T-helper 2 cell treated with Interferon-gamma antibody and Interleukin-4, amounts not matched to agents 100 ng/mL and 5 ng/mL, for 36 hours (primary cell): ENCODE measurements around the gene EFNA3. TPM values are rescaled to one million over a fixed set of nuclear protein-coding genes. Genes with fewer than 3 reads are reported as not detected.

ENCODE experiments used
- intact Hi-C: fragments of 100-400 bp; cut with micrococcal nuclease; formaldehyde crosslinking; loops from one replicate; pipeline ENCODE4 v1.15.1; 2023
- total RNA-seq: library from RNA; stranded (reverse); gene quantifications from 2 replicates; pipeline ENCODE4 v1.2.3, GENCODE V29; 2022

Gene EFNA3
- total RNA-seq, 1 donor from 2014 or later, result 2.4 TPM

DNA sequence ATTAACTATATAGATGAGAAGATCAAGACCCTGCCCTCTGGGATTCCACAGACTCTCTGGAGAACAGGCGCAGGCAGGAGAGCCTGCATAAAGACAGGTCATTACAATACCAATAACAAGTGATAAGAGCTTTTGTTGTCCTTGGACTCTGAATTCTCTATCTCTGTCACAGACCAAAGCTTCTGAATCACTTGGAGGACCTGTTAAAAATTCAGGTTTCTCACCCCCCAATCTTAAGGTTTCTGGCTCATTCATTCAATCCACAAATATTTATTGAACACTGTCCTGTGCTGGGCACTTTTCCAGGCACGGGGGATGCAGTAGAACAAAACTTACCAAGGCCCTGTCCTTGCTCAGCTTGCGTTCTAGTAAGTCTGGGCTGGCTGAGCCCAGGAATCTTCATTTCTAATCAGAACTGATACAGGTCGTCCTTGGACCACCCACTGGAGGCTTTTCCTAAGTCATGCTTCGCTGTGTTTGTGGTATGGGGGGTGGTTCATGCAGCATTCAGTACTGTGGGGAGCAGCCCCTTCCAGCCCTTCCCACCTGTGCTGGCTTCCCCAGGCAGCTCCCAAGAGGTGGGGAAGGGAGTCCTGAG is 13.7 kb upstream of the EFNA3 start:
- intact Hi-C loops, result loop anchor here (5.0 to 10.0 kb wide), 3 partner anchors 108 to 400 kb away; partner anchors contain the start of genes PBXIP1 and PMVK

DNA sequence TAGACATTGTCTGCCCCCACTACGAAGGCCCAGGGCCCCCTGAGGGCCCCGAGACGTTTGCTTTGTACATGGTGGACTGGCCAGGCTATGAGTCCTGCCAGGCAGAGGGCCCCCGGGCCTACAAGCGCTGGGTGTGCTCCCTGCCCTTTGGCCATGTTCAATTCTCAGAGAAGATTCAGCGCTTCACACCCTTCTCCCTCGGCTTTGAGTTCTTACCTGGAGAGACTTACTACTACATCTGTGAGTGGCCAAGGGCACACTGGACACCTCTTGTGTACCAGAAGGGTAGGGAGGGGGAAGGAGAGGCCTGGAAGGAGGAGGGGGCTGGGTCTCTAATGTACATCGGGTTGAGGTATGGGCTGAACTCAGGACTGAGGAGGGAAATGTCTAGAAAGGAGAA is 11.9 kb upstream of the EFNA3 start:
- intact Hi-C loops, result loop anchor here (10.0 kb wide), 1 partner anchor 402 kb away; no protein-coding TSS in a partner anchor

DNA sequence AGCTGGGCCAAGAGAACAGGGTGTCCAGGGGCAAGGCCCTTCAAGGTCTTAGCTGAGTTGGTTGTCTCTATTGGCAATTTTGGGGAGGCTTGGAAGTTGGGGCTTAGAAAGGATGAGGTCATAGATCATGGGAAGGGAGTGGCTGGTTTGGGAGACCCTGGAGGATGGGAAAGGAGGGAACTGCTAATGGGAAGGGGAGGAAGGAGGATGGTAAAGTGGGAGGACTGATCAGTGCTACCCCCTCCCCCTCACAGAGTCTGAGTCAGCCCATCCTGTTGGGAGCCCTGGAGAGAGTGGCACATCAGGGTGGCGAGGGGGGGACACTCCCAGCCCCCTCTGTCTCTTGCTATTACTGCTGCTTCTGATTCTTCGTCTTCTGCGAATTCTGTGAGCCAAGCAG is 10.0 kb upstream of the EFNA3 start:
- intact Hi-C loops, result loop anchor here (10.0 kb wide), 1 partner anchor 404 kb away; no protein-coding TSS in a partner anchor

DNA sequence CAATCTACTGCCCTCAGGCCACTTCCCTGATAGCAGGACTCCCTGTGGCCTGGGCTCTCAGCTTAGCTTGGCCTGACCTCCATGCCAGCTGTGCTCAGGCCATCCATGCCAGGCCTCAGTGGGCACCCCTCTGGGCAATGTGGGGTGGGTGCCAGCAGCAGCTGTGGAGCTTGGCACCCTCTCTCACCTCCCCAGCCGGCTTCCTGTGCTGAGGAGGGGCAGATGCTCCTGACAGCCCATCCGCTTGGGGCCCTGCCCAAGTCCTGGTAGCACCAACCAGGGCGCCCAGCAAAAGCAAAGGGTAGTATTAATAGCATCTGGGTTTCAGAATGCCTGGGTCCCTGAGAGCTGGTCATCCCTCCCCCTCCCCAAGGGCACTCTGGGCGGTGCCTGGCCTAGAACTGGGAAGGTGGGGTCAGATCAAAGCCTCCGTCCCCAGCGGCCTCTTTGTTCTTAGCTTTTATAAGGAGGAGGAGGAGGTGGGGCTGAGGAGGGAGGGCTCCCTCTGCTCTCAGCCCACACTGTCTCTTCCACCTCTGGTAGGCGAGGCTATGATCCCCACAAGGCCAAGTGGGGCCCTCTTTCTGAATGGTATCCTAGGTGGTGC is 9.0 kb upstream of the EFNA3 start:
- intact Hi-C loops, result loop anchor here (10.0 kb wide), 1 partner anchor 405 kb away; no protein-coding TSS in a partner anchor

DNA sequence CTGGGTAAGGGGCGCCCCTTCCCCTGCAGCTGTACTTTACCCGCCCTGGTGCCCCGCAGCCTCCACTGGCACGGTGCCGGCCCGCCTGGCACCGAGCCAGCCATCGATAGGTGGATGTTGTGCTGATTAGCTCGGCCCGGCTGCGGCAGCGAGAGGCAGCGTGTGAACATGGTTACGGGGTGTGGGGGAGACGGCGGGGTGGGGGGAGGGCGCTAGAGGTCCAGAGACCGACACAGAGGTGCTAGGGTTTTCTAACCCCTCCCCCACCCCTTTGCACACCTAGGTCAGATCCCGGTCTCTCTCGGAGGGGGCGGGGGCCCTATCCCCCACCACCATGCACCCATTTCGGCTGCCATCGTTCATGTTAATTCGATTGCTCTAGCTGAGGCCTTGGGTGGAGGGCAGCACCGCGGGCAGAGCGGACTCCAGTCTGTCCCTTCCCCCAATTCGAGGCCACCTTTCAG is 8.4 kb upstream of the EFNA3 start:
- intact Hi-C loops, result no loop called here

DNA sequence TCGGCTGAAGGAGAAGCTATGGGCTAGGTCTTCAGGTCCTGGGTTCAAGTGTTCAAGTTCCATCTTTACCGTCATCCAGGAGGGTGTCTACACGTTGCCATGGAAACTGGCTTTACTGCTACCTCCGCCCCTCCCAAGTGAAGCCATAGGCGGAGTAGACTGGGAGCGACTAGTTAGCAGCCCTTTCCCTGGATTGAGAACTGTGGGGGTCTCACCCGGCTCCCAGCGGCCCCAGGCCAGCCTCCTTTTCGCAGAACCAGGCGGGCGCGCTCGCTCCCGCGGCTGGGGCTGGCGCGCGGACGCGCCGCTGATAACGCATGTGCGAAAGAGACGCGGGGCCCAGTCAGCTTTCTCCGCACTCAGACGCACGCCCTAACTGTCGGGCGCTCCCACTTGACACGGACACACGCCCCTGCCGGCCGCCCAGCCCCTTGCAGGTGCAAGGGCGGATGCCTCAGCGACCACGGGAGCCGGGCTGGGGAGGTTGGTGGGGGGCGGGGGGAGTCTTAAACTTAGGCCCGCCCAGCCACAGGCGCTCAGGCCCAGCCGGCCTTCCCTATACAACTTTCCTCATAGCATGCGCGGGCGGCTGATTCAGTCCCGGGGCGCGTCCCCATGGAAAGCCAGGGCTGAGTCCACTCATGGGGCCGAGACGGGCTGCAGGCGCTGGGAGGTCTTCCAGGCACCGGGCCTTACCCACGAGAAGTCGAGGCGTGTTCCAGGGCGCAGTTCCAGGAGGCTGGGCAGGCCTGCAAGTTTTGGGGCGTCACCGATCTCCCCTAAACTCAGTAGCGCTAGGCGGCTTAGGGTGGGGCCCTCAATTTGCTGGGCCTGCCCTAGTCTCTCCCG is 7.7 kb upstream of the EFNA3 start:
- intact Hi-C loops, result no loop called here

DNA sequence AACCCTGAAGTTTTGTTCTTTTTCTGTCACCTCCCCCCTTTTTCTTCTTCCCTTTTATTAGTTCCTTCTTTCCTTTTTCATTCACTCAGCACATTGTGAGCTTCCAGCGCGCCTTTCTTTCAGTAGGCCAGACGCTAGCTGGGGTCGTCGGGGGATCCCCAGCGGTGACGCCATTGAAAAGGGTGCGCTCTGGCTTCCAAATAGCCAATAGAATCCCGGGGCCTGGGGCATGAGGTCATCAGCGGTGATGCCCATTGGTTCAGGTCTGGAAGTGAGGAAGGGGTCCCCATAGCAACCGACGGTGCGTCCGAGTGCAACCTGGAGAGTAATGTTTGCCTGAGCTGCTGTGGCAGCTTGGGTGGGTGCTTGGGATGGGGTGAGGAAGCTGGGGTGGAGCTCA is 6.9 kb upstream of the EFNA3 start:
- intact Hi-C loops, result no loop called here

DNA sequence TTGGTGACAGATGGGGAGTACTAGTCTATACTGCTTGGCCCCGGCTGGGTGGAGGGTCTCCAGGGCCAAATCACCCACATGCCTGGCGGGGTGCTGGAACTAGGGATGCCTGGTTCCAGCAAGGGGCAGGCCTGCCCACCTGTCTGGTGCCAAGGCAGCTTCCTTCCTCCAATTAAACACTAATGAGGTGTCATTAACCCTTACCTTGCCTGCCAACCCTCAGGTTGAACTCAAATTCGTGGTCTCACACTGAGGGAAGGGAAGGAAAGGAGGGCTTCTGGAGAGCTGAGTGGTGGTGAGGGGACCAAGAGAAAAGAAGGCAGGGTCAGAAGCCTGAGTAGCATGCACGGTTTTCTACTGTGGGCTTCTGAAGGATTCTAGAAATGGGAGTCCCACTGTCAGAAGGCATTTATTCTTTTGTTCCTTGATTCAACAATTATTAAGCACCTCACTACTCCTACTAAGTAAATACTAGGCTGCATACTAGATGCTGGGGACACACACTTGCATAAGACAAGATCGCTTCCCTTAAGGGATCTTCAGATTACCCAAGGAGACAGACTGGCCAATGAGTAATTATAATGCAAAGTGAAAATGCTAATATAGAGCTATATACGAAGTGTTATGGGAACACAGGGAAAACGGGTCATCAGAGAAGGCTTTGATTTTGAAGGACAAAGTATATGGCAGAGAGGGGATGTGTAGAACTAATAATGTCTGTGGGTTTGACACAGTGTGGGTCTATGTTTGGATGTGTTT is 5.9 kb upstream of the EFNA3 start:
- intact Hi-C loops, result no loop called here

DNA sequence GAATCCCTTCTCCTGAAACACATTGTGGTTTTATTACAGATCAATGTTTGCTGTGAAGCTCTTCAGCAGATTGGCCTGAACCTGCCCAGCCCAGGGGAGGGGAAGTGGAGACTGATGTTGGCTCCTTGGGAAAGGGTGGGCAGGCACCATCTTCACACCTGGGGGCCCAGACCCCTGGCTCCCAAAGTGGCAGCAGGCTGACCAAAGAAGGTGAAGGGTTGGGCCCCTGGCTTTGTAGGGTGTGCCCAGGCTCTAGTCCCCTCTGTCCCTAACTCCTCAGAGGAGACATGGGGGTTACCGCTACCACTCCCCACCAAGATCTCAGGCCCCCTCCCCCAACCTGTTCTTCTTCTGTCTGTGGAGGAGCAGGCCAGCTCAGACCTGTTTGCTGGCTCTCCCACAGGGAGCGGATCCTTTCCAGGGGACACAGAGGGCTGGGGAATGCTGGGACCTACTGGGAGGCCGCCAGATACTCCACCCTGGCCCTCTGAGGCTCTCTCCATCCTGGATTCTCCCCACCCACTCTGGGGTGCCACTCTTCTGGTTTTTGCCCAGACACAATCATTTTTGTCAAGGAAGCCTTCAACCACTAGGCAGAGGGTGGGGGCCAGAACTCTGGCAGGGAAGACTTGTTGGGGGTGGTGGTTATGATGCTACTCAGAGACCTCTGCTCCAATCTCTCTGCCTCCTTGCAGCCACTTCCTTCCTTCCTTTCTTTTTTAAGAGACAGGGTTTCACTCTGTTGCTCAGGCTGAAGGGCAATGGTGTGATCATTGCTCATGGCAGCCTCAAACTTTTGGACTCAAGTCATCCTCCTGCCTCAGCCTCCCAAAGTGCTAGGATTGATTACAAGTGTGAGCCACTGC is 5.0 kb upstream of the EFNA3 start:
- intact Hi-C loops, result no loop called here

DNA sequence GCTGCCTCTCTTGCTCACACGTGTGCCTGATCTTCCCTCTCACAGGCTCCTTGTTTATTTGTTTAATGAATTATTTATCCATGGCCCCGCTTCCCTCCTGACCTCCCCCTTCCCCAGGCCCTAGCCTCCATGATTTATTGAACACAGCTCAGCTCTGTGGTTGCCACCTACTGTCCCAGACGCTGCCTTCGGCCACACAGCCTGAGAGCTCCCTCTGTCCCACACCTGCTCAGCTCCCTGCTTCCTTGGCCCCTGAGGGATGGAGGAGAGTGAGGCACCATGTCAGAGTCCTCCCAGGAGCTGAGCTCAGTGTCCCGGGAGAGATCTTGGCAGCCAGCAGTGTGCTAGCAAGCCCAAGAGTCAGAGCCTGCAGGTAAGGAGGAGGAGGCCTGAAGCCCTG is 3.1 kb upstream of the EFNA3 start:
- intact Hi-C loops, result no loop called here

DNA sequence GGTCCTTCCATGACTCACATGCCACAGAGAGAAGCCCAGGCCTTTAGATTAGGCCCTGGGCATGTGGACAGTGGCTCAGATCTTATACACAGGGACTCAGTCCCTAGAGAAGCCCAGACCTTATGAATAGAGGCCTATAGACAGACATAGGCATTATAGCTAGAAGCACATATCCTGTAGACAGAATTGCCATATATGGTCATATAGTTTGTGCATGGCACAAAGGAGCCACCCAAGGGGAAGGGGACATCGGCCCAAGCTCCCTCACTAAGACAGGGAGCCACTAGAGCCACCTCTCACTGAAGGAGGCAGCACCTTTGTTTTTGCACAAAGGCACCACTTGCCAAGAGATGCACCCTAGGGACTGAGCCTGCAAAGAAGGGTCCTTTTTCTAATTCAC is 2.3 kb upstream of the EFNA3 start:
- intact Hi-C loops, result no loop called here

DNA sequence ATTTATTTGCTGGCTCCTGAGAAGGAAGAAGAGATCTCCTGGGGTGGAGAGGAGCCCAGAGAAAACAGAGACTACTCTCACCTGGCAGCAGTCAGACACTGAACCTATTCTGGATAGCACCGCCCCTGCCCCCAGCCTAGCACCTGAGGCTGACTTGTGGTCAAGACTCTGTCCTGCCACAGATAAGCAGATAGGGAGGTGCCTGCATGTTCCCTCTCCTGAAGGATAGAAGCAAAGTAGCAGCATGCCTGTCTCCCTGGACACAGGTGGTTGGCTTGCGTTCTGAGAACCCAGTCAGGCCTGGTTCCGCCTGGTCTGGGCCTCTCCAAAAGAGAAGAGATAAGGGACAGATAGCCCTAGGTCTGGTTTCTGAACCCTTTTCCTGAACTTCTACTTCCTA is 1.3 kb upstream of the EFNA3 start:
- intact Hi-C loops, result no loop called here

DNA sequence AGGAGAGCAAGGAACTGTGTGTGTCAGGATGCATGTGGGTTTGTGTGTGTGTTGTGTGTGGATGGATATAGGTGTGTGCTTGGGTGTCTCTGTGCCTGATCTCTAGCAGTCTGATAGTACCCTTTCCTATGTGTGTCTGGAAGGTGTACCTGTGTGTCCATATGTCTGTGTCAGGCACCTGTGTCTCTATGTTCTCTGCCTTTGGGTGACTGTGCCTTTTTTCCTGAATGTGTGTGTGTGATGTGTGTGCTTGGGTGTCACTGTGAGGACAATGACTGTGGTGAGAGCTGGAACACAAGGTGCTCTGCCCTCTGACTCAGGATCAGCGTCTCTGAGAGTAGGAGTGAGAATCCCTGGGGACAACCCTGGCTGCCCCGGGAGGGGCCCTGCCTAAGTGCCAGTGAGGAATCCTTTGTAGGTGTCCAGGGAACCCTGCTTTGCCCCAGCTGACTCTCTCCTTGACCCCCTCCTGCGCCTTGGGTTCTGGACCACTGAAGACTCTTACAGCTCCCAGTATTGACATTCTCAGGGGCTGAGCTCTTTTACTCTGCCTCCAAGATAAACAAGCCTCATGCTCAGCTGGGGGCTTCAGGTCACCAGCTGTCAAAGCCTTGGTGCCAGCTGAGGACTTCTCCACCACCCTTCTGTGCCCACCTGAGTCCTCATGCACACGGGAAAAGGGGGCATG is 735 bp upstream of the EFNA3 start:
- intact Hi-C loops, result no loop called here

DNA sequence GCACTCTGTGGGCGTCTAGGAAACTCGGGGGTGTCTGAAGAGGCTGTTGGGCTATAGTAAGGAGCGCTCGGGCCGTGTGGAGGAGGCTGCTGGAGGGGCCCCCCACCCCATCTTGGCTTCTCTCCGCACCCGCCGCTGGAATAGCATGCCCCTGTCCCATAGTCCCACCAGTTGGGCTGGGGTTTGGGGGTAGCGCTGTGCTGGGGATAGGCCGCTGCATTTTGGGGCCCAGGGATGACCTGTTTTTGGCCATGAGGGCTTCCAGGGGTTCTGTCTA is 511 bp downstream of the EFNA3 start:
- intact Hi-C loops, result no loop called here

DNA sequence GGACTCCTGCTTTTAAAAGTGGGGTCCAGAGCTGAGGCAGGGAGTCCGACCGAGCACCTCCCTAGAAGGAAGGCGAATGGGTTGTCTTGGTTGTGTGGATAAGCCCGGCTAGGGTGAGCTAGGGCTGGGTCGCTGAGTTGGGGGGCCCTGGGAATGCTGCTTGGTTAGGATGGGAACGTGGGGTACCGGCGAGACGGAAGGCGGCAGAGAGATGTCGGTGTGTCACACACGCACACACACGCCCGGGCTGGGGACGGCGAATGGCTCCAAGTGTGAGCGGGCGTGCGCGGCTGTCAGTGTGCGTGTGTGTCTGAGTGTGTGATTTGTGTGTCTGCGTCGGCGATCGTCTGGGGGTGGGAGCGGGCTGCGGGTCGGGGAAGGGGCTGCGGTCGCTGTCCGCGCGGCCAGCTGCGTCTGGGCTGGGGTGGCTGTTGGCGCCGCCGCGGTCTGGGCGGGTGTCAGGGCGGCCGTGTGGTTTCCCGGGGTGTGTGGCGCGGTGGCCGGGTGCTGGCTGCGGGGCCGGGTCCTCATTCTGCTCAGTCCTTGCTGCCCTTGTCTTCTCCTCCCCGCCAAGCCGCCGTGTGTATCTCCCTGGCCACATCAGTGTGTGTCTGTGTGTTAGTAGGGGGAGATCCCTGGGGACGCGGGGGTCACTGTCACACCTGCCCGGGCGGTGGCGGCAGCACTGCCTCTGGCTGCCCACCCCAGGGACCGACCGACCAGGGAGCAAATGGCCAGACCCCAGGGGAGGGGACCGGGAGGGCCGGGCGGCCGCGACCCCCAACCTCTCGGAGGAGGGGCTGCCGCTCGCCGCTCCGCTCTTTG is 1.1 kb downstream of the EFNA3 start:
- intact Hi-C loops, result no loop called here

DNA sequence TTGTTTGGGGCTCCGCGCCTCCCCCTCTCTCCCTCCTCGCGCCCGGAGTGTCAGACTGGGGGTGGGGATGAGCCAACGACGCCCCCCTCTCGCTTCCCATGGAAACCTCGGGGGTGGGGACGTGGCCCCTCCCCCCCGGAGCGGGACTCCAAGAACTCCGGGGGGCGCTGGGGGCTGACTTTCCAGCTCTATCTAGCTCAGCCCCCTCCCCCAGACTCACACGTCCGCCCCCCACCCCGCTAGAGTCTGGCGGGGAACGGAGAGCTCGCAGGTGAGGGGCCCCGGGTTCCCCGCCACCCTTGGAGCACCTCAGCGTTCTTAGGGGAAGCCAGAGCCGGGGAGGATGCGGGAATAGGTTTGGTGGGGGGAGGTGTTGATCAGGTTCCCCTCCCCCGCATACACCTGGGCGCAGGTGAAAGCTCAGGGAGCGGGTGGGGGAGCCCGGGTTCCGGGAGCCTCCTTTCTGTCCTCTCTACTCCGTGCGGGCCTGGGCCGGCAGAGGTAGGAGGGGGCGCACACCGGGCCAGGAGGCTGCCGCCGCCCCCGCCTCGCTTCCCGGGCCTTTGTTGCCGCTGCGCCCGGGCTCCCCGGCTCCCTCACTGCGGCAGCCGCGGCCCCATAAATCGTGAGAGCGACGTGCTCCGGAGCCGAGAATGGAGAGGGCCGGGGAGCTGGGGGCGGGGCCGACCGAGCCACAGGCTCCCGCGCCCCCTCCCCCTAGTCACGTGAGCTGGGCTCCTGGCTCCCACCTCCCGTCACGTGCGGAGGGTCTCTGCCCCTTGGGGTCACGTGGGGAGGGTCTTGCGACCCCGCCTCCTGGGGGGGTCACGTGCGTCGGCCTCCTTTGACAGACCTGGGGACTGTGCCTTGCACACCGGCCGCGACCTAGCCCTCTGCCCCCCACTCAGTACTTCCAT is 1.9 kb downstream of the EFNA3 start:
- intact Hi-C loops, result no loop called here

DNA sequence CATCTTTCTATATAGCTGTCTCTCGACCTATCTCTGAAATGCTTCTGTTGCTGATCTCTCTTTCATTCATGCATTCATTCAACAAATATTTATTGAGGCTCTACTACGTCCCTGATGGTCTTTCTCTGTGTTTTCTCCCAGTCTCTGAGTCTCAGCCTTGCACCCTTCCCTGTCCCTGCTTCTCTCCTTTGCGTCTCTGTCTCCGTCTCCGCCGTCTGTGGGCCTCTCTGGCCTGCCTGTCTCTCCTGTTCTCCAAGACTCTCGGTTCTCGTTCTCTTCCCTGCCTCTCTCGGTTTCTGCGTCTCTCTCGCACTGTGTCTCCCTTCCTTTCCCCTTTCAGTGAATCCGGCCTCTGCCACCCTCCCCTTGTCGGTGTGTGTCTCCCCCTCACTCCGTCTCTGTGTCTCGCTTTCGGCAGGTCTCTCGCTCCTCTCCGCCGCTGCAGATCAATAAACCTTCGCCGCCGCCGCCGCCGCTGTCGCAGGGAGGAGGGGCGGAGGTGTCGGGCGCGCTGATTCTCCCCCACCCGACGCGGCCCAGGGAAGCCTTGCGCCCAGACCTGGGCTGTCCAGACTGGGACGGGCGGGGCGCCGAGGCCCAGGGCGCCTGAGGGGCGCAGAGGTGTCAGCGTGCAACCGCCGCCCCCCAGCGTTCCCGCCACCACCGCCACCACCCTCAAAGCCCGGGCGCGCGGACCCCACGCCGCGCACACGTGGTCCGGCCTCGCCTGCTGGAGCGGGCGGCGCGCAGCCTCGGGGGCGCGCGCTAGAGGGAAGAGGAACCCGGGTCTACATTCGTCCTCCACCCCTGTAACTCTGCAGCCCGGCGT is 3.0 kb downstream of the EFNA3 start:
- intact Hi-C loops, result no loop called here
